GM23338 (cell line): ENCODE data around the gene ARHGAP42. TPM values are rescaled to one million over a fixed set of nuclear protein-coding genes. Genes with fewer than 3 reads are reported as not detected.
"Not testable (repeated sequence)": the region's sequence is repeated elsewhere in the genome, so short reads cannot be mapped to it uniquely, and the experiment has no call there.

Experiments used
- ATAC-seq: fragments of 200-7000 bp; cut with Tn5 transposase; 3 replicates; pipeline ENCODE4 v1.9.1; 2020
- DNase-seq: peaks from one replicate; pipeline ENCODE4 v3.0.0-alpha.2; 2015; ENCODE audit warnings: low spot score
- H2AFZ ChIP-seq: fragments of 200-600 bp; sonication (generic); 2 replicates; pipeline ENCODE4 v1.8.0; 2016; ENCODE audit warnings: antibody characterized with exemption, mild to moderate bottlenecking, moderate library complexity
- H3F3A ChIP-seq: fragments of 200-600 bp; sonication (generic); replicated peaks from 2 replicates; pipeline ENCODE4 v1.8.0; 2017; ENCODE audit warnings: antibody characterized with exemption, mixed run types, low read depth
- H3K27ac ChIP-seq: fragments of 200-600 bp; sonication (generic); 2 replicates; pipeline ENCODE4 v1.6.1; 2016; ENCODE audit warnings: low read depth
- H3K27me3 ChIP-seq: fragments of 200-600 bp; sonication (generic); 2 replicates; pipeline ENCODE4 v1.8.0; 2016; ENCODE audit warnings: mild to moderate bottlenecking, mixed run types, moderate library complexity; ENCODE audit not compliant: insufficient read depth
- H3K36me3 ChIP-seq: fragments of 200-600 bp; sonication (generic); 2 replicates; pipeline ENCODE4 v1.8.0; 2016; ENCODE audit warnings: mild to moderate bottlenecking; ENCODE audit not compliant: insufficient read depth
- H3K4me1 ChIP-seq: fragments of 200-600 bp; sonication (generic); 2 replicates; pipeline ENCODE4 v1.8.0; 2016; ENCODE audit warnings: mild to moderate bottlenecking, moderate library complexity; ENCODE audit not compliant: insufficient read depth
- H3K4me2 ChIP-seq: fragments of 200-600 bp; sonication (generic); 2 replicates; pipeline ENCODE4 v1.7.1; 2017; ENCODE audit warnings: mixed run types
- H3K4me3 ChIP-seq: fragments of 200-600 bp; sonication (generic); 2 replicates; pipeline ENCODE4 v1.6.1; 2016; ENCODE audit warnings: mixed run types
- H3K79me2 ChIP-seq: fragments of 200-600 bp; sonication (generic); replicated peaks from 2 replicates; pipeline ENCODE4 v1.8.0; 2017; ENCODE audit warnings: mild to moderate bottlenecking; ENCODE audit not compliant: insufficient read depth
- H3K9me2 ChIP-seq: fragments of 200-600 bp; sonication (generic); 2 replicates; pipeline ENCODE4 v1.8.0; 2017; ENCODE audit not compliant: insufficient read depth
- H4K20me1 ChIP-seq: fragments of 200-600 bp; sonication (generic); replicated peaks from 2 replicates; pipeline ENCODE4 v1.8.0; 2017; ENCODE audit warnings: mild to moderate bottlenecking; ENCODE audit not compliant: insufficient read depth
- H3K27ac Mint-ChIP-seq: 2 replicates; pipeline ENCODE4 v1.8.0; 2020; ENCODE audit warnings: inconsistent platforms, mild to moderate bottlenecking, moderate library complexity, mixed read lengths
- H3K27me3 Mint-ChIP-seq: 3 replicates; pipeline ENCODE4 v1.8.0; 2022; ENCODE audit warnings: low read depth, mild to moderate bottlenecking, moderate library complexity, mixed read lengths, inconsistent platforms; ENCODE audit not compliant: insufficient read depth, poor library complexity
- H3K36me3 Mint-ChIP-seq: 3 replicates; pipeline ENCODE4 v1.8.0; 2021; ENCODE audit warnings: low read depth, mild to moderate bottlenecking, inconsistent platforms, moderate library complexity, mixed read lengths
- H3K4me1 Mint-ChIP-seq: 3 replicates; pipeline ENCODE4 v1.8.0; 2020; ENCODE audit warnings: mild to moderate bottlenecking, inconsistent platforms, mixed read lengths
- H3K4me3 Mint-ChIP-seq: 3 replicates; pipeline ENCODE4 v1.8.0; 2021; ENCODE audit warnings: moderate library complexity, mild to moderate bottlenecking, inconsistent platforms, mixed read lengths
- H3K9me3 Mint-ChIP-seq: 3 replicates; pipeline ENCODE4 v1.8.0; 2020; ENCODE audit warnings: moderate library complexity, mild to moderate bottlenecking, inconsistent platforms, mixed read lengths
- EZH2 ChIP-seq: fragments of 200-600 bp; sonication (generic); IDR thresholded peaks from one replicate; pipeline ENCODE4 v1.8.0; 2017; ENCODE audit warnings: antibody characterized with exemption, mild to moderate bottlenecking, low read depth; ENCODE audit not compliant: unreplicated experiment
- JUNB ChIP-seq: IDR thresholded peaks from one replicate; pipeline ENCODE4 v1.6.1; 2016; ENCODE audit warnings: antibody characterized with exemption; ENCODE audit not compliant: unreplicated experiment
- NANOG ChIP-seq: IDR thresholded peaks from 2 replicates; pipeline ENCODE4 v1.6.1; 2016; ENCODE audit warnings: antibody characterized with exemption, borderline replicate concordance
- POLR2AphosphoS5 ChIP-seq: IDR thresholded peaks from 2 replicates; pipeline ENCODE4 v1.6.1; 2016; ENCODE audit warnings: antibody characterized with exemption, low read depth
- ZNF331 ChIP-seq: fragments of 250-450 bp; sonication (Bioruptor Pico); IDR thresholded peaks from 2 replicates; pipeline ENCODE4 v1.5.0; 2020; ENCODE audit warnings: low read depth, mild to moderate bottlenecking, moderate library complexity
- polyA plus RNA-seq: library from polyadenylated mRNA; unstranded; fragments of >200 nt; fragmentation: Nextera tagmentation; extraction: Ambion mirVana; gene quantifications from 2 replicates; pipeline ENCODE4 v1.2.1, GENCODE V29; 2016
- total RNA-seq: library from RNA; depleted of rRNA; stranded (reverse); fragments of >200 nt; shearing (Covaris generic); gene quantifications from 2 replicates; pipeline ENCODE4 v1.2.3, GENCODE V29; 2014
- TF ChIP-seq, protein P1 (sequence below): IDR thresholded peaks from one replicate; pipeline ENCODE4 v1.6.1; 2018; ENCODE audit warnings: antibody characterized with exemption; ENCODE audit not compliant: unreplicated experiment

Gene ARHGAP42
- total and polyA plus RNA-seq, 2 experiments from 2014 or later = 23.7 to 35.7 TPM

DNA sequence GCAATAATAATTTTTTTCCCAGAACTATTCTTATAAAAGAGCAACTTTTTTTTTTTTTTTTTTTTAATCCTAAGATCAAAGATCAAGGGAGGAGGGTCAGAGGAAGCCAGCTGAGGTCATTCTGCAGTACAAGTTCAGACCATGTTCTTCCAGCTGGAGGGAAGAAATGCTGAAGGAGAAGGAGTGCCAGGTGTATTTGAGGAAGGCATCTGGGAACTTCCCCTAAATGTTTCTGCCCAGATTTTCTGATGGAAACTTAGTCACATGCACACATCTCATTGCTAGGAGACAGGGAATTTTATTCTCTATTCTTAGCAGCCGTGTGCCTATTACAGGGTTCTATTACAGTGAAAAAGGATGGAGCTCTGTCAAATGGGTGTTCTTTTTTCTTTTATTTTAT, 208.4 kb downstream of the ARHGAP42 start (continued):
- TF ChIP-seq JUNB = no peak
- no peak for TF ChIP-seq ZNF331 (CRISPR knock-in tag)
- TF ChIP-seq, protein P1, sequence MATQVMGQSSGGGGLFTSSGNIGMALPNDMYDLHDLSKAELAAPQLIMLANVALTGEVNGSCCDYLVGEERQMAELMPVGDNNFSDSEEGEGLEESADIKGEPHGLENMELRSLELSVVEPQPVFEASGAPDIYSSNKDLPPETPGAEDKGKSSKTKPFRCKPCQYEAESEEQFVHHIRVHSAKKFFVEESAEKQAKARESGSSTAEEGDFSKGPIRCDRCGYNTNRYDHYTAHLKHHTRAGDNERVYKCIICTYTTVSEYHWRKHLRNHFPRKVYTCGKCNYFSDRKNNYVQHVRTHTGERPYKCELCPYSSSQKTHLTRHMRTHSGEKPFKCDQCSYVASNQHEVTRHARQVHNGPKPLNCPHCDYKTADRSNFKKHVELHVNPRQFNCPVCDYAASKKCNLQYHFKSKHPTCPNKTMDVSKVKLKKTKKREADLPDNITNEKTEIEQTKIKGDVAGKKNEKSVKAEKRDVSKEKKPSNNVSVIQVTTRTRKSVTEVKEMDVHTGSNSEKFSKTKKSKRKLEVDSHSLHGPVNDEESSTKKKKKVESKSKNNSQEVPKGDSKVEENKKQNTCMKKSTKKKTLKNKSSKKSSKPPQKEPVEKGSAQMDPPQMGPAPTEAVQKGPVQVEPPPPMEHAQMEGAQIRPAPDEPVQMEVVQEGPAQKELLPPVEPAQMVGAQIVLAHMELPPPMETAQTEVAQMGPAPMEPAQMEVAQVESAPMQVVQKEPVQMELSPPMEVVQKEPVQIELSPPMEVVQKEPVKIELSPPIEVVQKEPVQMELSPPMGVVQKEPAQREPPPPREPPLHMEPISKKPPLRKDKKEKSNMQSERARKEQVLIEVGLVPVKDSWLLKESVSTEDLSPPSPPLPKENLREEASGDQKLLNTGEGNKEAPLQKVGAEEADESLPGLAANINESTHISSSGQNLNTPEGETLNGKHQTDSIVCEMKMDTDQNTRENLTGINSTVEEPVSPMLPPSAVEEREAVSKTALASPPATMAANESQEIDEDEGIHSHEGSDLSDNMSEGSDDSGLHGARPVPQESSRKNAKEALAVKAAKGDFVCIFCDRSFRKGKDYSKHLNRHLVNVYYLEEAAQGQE = no peak
- no peak for TF ChIP-seq EZH2
- no peak for TF ChIP-seq NANOG
- TF ChIP-seq POLR2AphosphoS5 = no peak

DNA sequence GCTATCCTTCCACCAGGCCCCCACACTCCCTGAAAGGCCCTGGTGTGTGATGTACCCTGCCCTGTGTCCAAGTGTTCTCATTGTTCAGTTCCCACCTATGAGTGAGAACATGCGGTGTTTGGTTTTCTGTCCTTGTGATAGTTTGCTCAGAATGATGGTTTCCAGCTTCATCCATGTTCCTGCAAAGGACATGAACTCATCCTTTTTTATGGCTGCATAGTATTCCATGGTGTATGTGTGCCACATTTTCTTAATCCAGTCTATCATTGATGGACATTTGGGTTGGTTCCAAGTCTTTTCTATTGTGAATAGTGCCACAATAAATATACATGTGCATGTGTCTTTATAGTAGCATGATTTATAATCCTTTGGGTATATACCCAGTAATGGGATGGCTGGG, 208.9 kb downstream of the ARHGAP42 start:
- H3K36me3 ChIP-seq, H3K4me1 Mint-ChIP-seq, H3K4me3 Mint-ChIP-seq, H3K4me3 ChIP-seq, H3K27me3 Mint-ChIP-seq, H3F3A ChIP-seq, H3K27me3 ChIP-seq, H4K20me1 ChIP-seq, H3K9me3 Mint-ChIP-seq, H3K79me2 ChIP-seq, H3K4me2 ChIP-seq, H3K36me3 Mint-ChIP-seq, H3K9me2 ChIP-seq, H3K4me1 ChIP-seq, H3K27ac ChIP-seq, ATAC-seq, H3K27ac Mint-ChIP-seq, DNase-seq, H2AFZ ChIP-seq: not testable (repeated sequence)

DNA sequence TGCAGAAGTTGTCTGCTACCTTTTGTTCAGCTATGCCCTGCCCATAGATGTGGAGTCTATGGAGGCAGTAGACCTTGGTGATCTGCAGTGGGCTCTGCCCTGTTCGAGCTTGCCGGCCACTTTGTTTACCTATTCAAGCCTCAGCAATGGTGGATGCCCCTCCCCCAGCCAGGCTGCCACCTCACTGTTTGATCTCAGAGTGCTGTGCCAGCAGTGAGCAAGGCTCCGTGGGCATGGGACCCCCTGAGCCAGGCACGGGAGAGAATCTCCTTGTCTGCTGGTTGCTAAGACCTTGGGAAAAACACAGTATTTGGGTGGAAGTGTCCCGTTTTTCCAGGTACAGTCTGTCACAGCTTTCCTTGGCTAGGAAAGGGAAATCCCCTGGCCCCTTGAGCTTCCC, 214.4 kb downstream of the ARHGAP42 start:
- not testable (repeated sequence) for H3F3A ChIP-seq, ATAC-seq, H3K9me3 Mint-ChIP-seq, H3K36me3 ChIP-seq, H3K4me2 ChIP-seq, H3K27ac ChIP-seq, H3K4me1 ChIP-seq, H3K9me2 ChIP-seq, H3K27ac Mint-ChIP-seq, H3K79me2 ChIP-seq, H3K4me3 ChIP-seq, H3K4me1 Mint-ChIP-seq, DNase-seq, H3K36me3 Mint-ChIP-seq, H3K4me3 Mint-ChIP-seq, H4K20me1 ChIP-seq, H3K27me3 ChIP-seq, H2AFZ ChIP-seq, H3K27me3 Mint-ChIP-seq
